Measurements from ENCODE around the gene CUEDC1.
A peak's percentile ranks its signal among the peaks of the same experiment; 100 is the strongest.

CUEDC1 gene

DNA sequence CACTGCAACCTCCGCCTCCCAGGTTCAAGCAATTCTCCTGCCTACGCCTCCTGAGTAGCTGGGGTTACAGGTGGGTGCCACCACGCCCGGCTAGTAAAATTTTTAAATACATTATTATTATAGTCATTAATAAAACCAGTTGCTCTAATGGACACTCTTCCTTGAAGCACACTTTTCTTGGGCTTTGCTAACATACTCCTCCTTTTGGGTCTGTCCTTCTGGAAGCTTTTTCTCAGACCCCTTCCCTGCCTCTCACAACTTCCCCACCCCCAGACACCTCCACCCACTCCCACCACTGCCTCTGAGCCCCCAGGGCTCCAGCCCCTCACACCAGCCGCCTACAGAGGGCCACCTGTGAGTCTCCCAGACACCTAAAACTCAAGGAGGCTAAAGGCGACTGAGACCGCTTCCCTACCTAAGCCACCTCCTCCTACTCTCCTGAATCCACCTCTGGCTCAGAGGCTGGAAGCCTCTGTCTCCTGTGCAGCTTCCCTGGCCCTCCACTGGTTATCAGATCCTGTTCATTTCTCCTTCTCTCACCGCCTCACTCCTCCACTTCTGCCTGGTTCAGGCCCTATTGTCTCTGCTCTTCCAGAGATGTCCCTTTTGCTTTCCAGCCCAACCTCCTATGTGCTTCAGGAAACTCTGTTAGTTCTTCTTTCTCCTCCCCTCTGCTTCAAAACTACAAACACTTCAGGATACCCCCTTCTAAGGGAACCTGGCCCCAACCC is 2.1 kb upstream of the CUEDC1 start:
- DNase-seq = no peak

GRCh38 chr17:57956291-57957119 is 1.3 kb upstream of the CUEDC1 start:
- no peak for DNase-seq

DNA sequence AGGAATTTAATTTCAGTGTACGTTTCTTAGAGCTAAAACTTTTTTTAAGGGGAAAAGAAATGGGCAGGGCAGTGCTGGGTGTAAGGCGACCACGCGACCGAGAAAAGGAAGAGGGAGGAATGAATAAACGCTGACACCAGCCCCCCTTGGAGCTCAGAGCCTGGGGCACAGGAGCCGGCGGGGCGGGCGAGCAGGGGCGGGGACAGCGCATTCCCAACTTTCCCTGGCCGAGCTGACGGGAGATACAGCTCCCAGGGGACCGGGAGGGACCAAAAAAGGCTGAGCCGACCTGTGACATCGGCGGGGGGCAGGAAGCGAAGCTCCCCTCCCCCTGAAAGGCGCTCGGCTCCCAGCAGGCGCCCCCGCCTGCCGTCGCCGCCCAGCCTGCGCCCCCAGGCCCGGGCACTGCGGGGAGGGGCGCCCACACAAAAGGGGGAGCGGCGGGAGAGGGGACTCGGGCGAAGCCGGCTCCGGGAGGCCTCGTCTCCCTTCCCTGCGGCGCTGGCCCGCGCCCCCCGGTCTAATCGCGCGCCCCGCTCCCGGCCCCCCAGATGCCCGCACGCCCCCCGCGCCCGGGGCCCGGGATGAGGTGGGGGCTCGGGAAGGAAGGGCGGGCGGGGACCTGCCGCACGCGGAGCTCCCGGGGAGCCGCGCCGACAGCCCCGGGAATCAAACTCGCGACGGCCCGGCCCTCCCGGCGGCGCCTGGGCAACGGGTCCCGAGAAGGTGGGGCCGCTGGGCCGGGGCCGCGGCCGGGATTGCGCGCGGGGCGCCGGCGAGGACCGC is 622 bp downstream of the CUEDC1 start:
- no peak for DNase-seq

- no peak for DNase-seq
Observed at GRCh38 chr17:57953705-57954396, 1.4 kb downstream of the CUEDC1 start.

DNA sequence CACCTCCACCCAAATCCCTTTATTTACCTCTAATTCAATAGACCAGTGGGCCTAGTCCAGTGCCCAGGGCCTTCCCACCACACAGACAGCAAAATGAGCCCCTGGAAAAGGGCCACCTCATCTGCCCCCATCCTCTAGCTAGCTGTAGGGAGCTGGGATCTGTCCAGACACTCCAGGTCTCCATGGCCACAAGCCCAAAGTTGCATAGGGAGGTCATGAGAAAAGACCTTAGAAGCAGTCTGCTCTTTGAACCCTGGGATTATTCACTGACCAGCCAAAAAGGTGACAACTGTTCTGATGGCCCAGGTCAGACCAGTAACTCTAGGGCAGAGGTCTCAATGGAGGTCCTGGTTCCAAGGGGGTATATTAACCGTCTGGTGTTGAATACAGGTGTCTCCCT is 2.0 kb downstream of the CUEDC1 start:
- DNase-seq = no peak

DNA sequence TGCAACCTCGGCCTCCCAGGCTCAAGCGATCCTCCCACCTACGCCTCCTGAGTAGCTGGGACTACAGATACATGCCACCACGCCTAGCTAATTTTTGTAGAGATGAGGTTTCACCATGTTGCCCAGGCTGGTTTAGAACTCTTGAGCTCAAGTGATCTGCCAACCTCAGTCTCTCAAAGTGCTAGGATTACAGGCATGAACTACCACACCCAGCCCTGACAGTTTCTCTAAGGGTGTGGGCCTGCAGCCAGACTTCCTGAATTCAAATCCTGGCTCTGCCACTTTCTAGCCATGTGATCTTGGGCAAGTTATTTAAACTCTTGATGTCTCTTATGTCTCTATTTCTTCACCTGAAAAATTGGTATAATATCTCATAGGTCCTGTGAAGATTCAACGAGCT is 5.6 kb downstream of the CUEDC1 start:
- DNase-seq = no peak

GRCh38 chr17:57948555-57949420 is 6.4 kb downstream of the CUEDC1 start:
- no peak for DNase-seq

GRCh38 chr17:57948169-57948554 is 7.0 kb downstream of the CUEDC1 start:
- DNase-seq = no peak

DNA sequence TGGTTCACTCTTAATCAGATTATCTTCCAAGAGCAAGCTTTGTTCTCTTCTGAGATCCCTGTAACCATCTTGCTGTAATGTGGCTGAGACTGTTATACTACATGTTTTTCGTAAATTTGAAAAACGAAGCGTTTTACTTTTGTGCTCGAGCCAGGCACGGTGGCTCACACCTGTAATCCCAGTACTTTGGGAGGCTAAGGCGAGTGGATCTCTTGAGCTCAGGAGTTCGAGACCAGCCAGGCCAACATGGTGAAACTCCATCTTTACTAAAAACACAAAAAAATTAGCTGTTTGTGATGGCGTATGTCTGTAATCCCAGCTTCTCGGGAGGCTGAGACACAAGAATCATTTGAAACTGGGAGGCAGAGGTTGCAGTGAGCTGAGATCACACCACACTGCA is 7.8 kb downstream of the CUEDC1 start:
- no peak for DNase-seq

DNA sequence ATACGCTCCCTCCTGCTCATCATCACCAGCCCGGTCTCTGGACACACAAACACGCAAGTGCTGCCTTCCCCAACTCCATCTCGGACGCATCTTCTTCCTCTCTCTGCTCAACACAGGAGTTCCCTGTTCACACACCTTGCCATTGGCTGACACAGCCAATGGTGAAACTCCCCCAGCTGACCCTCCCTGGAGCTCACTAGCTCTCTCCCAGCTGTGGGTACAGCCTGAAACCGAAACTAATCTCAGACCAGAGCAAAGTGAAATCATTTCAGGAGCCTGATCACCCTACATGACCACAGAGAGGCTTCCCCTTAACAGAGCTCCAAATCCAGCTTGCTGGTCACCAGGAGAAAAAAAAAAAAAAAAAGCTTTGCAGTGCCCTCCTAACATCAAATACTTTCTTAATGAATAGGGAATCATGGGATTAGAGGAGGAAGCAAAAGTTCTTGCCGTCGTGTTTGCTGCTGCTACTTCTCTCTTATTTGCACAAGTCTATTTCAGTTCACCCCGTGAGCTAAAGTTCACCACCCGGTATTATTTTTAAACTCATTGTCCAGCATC is 8.3 kb downstream of the CUEDC1 start:
- no peak for DNase-seq

- DNase-seq = no peak
Observed at GRCh38 chr17:57945996-57946797, 9.0 kb downstream of the CUEDC1 start.

GRCh38 chr17:57944908-57945307 is 10.3 kb downstream of the CUEDC1 start:
- no peak for DNase-seq

- no peak for DNase-seq
Observed at GRCh38 chr17:57943645-57944044, 11.6 kb downstream of the CUEDC1 start.

GRCh38 chr17:57943140-57943539 is 12.1 kb downstream of the CUEDC1 start:
- no peak for DNase-seq

GRCh38 chr17:57941384-57942370 is 13.5 kb downstream of the CUEDC1 start:
- DNase-seq = no peak

DNA sequence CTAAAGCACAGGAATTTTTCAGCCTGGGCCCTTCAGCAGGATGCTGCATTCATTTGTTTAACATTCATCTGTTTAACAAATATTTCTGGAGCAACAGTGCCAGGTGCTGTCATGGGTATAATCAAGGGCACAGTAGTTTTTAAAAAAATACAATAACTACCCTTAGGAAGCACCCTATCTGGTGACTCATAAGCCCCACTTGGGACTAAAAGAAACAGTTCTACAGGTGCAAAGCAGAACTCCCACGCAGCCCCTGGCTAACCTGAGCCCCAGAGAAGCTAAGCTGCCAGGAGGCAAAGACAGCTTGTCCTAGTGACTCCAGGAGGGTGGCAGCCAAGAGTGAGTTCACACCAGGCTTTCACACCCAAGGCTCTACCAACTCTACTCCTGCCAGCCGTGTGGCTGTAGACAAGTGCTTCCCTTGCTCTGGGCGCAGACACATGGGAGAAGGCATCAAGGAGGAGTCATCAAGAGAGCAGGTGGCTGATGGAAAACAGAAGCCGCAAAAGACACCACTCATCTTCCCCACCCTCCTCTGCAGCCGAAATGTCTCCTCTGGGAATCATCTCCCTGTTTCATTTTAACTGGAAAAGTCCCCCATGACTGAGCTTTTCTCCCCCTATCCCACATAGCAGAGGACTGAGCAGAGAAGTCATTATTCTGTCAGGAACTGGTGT is 14.4 kb downstream of the CUEDC1 start:
- DNase-seq = no peak

DNA sequence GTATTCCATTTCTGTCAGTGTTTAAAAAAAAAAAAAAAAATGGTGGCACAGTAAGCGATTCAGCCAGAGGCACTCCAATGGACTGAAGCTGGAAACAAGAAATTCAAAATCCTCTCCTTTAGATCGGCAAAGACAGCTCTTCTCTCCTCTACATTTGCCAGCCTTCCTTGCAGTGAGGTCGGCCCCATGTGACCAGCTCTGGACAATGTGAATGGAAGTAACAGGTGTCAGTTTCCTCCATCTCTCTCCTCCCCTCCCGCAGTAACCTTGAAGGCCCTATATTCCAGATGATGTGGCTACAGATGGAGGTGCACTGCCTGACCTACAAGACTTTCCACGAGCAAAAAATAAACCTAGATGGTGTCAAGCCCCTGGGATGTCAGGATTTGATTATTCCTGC is 15.0 kb downstream of the CUEDC1 start:
- DNase-seq = no peak

GRCh38 chr17:57939797-57940196 is 15.4 kb downstream of the CUEDC1 start:
- DNase-seq = peak; percentile 34

DNA sequence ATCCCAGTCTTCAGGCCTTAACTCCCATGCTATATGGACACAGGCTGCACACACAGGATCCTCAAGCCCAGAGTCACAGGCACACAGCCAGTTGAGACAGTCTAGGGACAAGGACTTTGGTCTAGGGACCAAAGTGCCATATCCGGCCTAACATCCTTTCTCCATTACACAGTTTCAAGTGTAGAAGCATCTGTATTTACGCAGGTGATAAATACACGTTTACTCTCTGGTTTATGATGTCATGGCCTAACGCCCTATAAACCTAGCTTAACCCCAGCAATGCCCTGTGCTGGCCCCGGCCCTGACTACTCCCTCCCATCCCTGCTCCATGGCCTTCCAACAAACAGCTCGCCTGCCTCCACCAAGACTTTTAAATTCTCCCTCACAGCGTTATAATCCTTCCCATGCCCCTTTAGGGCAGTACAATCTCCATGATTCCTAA is 17.1 kb downstream of the CUEDC1 start:
- no peak for DNase-seq

Data from activated T-cell treated with anti-CD3 and anti-CD28 coated beads for 4 hours (primary cell).